Type B pancreatic cell (in vitro differentiated cells): Measurements from ENCODE around the gene DRD2. TPM values are rescaled to one million over a fixed set of nuclear protein-coding genes. Genes with fewer than 3 reads are reported as not detected.

Experiments
- DNase-seq: peaks from one replicate; pipeline ENCODE4 v3.0.0; 2021; ENCODE audit warnings: mixed read lengths; ENCODE audit not compliant: unreplicated experiment; ENCODE audit errors: extremely low spot score
- H3K27ac Mint-ChIP-seq: 2 replicates; pipeline ENCODE4 v1.8.0; 2021; ENCODE audit warnings: mild to moderate bottlenecking, mixed read lengths
- H3K27me3 Mint-ChIP-seq: 2 replicates; pipeline ENCODE4 v1.8.0; 2021; ENCODE audit warnings: mixed read lengths
- H3K36me3 Mint-ChIP-seq: 2 replicates; pipeline ENCODE4 v1.8.0; 2021; ENCODE audit warnings: mixed read lengths
- H3K4me1 Mint-ChIP-seq: one replicate; pipeline ENCODE4 v1.8.0; 2021; ENCODE audit warnings: mixed read lengths; ENCODE audit not compliant: unreplicated experiment
- H3K4me3 Mint-ChIP-seq: 2 replicates; pipeline ENCODE4 v1.8.0; 2021; ENCODE audit warnings: mild to moderate bottlenecking, mixed read lengths
- H3K9me3 Mint-ChIP-seq: 2 replicates; pipeline ENCODE4 v1.8.0; 2021; ENCODE audit warnings: mixed read lengths
- CTCF ChIP-seq: fragments of 200-600 bp; sonication (generic); conservative IDR thresholded peaks from 2 replicates; pipeline ENCODE4 v1.5.0; 2021; ENCODE audit warnings: antibody characterized with exemption, mild to moderate bottlenecking
- total RNA-seq: library from RNA; stranded (reverse); gene quantifications from 2 replicates; pipeline ENCODE4 v1.2.1, GENCODE V29; 2021; ENCODE audit warnings: low replicate concordance

Gene DRD2
- total RNA-seq, 1 donor from 2014 or later, result 3.7 TPM

DNA sequence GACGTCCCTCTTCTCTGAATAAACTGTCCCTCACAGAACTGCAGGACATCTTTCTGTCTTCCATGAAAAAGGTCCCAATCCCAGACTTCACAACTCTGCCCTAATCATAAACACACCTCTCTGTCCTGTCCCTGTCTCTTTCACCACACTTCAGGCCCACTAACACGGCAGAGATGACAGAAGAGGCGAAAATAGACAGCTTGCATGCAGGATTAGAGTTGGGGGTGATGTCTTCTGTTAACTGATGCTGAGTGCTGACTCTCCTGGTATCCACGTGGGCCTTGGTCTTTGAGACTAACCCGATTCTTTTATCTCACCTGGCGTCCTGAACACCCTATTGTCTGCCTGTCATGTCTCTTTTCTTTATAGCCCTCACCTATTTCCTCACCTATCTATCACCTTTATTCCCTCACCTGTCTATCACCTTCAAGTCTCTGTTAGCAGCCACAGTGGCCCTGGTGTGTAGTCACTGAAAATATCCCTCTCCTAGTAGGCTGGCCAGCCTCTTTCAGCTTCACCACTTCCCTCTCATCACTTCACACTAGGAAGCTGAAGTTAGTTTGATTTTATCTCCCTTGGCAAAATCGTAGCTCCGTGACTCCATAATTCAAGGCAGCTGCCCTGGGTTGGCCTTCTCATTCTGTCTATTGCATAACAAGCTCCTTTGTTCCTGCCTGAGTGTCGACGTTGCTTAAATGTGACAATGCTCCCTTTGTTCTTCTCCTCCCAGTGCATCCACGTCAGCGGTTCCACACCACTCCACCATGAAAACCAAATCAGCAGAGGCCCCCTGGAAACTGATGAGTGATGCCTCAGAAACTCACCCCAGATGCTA lies 30.6 kb upstream of the DRD2 start:
- Mint-ChIP-seq H3K27ac (peak overlapping the region; percentile 70), H3K4me3 (peak overlapping the region; percentile 13), H3K9me3 (no peaks in the 10 kb centered on the region), H3K4me1 (peaks cover 21% of the 10 kb centered on the region), H3K36me3 (no peaks in the 10 kb centered on the region), H3K27me3 (peaks cover 48% of the 10 kb centered on the region)
- no peak for TF ChIP-seq CTCF
- peak; percentile 48 for DNase-seq

DNA sequence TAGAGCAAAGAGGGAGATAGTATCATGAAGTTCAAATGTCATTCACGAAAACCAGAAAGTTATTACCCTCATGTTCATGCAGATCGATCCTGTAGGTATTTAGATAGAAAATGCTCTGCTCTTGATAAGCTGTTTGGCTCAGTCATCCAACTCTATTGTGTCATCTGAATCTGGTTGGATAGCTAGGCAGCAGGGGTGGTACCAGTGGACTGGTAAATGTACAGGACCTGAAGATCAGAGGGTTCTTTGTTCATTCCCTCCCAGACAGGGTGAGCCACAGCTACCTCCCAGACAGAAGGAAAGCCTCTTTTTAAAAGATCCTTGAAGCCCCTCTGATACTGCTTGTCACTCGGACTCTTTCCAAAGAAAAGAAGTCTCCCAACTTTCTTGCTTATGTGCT lies 29.8 kb upstream of the DRD2 start:
- Mint-ChIP-seq H3K27ac (peak overlapping the region; percentile 70), H3K9me3 (no peaks in the 10 kb centered on the region), H3K36me3 (no peaks in the 10 kb centered on the region), H3K4me1 (peaks cover 21% of the 10 kb centered on the region), H3K4me3 (no peak overlapping the region), H3K27me3 (peaks cover 44% of the 10 kb centered on the region)
- DNase-seq, result no peak
- TF ChIP-seq CTCF, result no peak

DNA sequence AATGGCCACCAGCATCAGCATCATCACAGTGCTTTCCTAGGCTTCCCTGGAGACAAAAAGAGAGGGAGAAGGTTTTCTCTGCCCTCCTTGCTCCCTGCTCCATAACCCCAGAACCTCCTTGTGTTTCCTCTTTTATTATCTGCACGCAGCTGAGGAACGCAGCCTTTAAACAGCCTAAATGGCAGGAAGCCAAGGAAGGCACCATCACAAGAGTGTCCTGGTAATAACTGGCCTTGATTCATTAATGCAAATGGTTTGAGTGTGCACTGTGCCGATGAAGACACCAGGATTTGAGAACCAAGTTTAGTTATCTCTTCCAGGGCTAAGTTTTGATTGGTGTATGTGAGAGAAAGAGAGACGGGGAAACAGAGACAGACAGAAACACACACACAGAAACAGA lies 29.4 kb upstream of the DRD2 start:
- no peak for TF ChIP-seq CTCF
- H3K4me1 Mint-ChIP-seq, result peaks cover 21% of the 10 kb centered on the region
- no peak overlapping the region for H3K4me3 Mint-ChIP-seq
- no peaks in the 10 kb centered on the region for H3K36me3 Mint-ChIP-seq
- H3K9me3 Mint-ChIP-seq, result no peaks in the 10 kb centered on the region
- DNase-seq, result no peak
- no peak overlapping the region for H3K27ac Mint-ChIP-seq
- peaks cover 39% of the 10 kb centered on the region for H3K27me3 Mint-ChIP-seq

GRCh38 chr11:113504071-113504470 lies 28.9 kb upstream of the DRD2 start:
- peaks cover 38% of the 10 kb centered on the region for H3K27me3 Mint-ChIP-seq
- TF ChIP-seq CTCF, result no peak
- DNase-seq, result no peak
- H3K36me3 Mint-ChIP-seq, result no peaks in the 10 kb centered on the region
- no peak overlapping the region for H3K27ac Mint-ChIP-seq
- peaks cover 21% of the 10 kb centered on the region for H3K4me1 Mint-ChIP-seq
- H3K9me3 Mint-ChIP-seq, result no peaks in the 10 kb centered on the region
- no peak overlapping the region for H3K4me3 Mint-ChIP-seq

DNA sequence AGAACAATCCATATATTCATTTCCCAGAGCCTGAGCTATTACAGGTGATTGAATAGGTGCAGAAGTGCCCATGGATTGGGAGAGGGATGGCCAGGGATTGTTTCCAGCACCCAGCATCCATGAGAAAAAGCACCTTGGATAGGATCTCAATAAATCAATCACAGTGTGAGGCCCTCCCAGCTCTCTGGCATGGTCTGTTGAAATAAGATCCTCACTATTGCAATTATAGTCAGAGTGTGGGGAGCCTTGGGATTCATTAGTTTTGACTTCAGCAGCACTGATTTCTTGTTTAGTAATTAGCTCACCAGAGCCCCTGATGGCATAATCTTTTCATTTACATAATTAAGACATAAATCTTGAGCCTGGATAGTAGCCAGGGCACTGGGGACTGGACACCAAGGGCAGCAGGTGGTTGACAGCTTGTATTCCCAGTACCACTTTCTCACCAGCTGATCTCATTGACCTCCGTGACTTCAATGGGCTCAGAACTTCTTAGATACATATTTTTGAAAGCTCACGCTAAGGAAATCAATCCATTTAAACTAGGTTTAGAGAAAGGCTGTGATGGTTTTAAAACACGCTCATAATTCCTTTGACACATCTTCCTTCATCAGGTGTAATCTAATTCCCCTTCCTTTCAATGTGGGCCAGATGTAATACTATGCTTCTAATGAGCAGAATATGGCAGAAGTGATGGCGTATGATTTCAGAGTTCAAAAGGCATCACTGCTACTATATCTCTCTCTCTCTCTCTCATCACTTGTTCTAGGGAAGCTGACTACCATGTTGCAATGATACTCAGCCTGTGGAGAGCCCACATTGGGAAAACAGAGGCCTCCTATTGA lies 22.1 kb upstream of the DRD2 start:
- Mint-ChIP-seq H3K4me3 (no peak overlapping the region), H3K9me3 (no peaks in the 10 kb centered on the region), H3K27me3 (peaks cover 42% of the 10 kb centered on the region), H3K4me1 (peaks cover 9% of the 10 kb centered on the region), H3K36me3 (no peaks in the 10 kb centered on the region), H3K27ac (no peak overlapping the region)
- no peak for DNase-seq
- TF ChIP-seq CTCF, result no peak
